GM18505 (cell line): ENCODE results near the gene HINFP.
A peak's percentile ranks its signal among the peaks of the same experiment; 100 is the strongest.

Experiments used
- ATAC-seq: cut with Tn5 transposase; IDR thresholded peaks from one replicate; pipeline ENCODE4 v1.9.1; 2021; ENCODE audit not compliant: unreplicated experiment
- POLR2A ChIP-seq: IDR thresholded peaks from 4 replicates; pipeline ENCODE4 v1.6.1; 2011; ENCODE audit warnings: borderline replicate concordance; ENCODE audit not compliant: insufficient read depth, insufficient read length; ENCODE audit errors: extremely low read depth

HINFP gene, protein sequence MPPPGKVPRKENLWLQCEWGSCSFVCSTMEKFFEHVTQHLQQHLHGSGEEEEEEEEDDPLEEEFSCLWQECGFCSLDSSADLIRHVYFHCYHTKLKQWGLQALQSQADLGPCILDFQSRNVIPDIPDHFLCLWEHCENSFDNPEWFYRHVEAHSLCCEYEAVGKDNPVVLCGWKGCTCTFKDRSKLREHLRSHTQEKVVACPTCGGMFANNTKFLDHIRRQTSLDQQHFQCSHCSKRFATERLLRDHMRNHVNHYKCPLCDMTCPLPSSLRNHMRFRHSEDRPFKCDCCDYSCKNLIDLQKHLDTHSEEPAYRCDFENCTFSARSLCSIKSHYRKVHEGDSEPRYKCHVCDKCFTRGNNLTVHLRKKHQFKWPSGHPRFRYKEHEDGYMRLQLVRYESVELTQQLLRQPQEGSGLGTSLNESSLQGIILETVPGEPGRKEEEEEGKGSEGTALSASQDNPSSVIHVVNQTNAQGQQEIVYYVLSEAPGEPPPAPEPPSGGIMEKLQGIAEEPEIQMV

DNA sequence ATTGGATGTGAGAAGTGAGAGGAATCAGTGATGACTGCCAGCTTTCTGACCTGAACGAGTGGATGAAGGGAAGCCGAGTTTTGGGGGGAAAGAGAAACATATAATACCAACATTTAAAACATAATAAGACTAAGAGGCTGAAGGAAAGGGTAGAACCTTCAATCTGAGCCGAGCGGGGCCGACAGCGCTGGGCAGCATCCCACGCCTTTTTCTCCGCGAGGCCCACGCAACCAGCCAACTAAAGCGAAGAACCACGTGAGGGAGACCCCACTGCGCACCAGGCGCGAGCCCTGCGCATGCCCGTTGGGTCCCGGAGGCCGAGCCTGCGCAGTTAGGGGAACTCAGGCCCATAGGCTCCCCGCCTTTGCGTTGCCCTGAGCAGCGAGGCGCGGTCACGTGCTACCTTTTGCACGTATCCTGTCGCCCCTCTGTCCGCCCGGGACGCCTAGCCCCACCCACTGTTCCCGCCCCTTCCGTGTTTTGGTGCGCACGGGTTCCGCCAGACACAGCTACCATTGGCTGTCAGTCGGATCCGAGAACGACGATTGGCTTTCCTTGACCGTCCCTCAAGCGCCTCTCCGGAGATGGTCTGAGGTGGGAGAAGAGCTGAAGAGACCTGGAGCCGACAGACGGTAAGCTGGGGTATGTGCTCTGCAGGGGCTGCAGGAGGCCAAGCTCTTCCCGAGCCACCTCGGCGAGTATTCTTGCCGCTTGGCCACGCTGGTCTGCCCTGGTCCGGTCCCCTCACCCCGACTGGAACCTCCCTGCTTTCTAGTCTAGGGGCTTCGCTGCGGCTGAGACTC is at the start of gene HINFP:
Gene HINFP, plus strand, starts transcription at position 573 of the 803 bp plus-strand sequence. CDS start 5,365 bp downstream, outside the sequence.
- peak; percentile 78 for TF ChIP-seq POLR2A
- peak; percentile 95 for ATAC-seq

DNA sequence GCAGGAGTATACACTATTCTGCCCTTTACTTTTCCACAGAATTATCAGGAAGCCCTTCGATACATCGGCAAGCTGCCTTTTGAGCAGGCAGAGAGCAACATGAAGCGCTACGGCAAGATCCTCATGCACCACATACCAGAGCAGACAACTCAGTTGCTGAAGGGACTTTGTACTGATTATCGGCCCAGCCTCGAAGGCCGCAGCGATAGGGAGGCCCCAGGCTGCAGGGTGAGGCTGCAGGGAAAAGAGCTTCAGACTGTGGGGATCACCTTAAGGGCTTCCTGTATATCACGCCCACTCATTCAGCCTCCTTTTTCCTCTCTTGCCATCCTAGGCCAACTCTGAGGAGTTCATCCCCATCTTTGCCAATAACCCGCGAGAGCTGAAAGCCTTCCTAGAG is 43.5 kb upstream of the HINFP start:
- TF ChIP-seq POLR2A: no peak
- no peak for ATAC-seq

DNA sequence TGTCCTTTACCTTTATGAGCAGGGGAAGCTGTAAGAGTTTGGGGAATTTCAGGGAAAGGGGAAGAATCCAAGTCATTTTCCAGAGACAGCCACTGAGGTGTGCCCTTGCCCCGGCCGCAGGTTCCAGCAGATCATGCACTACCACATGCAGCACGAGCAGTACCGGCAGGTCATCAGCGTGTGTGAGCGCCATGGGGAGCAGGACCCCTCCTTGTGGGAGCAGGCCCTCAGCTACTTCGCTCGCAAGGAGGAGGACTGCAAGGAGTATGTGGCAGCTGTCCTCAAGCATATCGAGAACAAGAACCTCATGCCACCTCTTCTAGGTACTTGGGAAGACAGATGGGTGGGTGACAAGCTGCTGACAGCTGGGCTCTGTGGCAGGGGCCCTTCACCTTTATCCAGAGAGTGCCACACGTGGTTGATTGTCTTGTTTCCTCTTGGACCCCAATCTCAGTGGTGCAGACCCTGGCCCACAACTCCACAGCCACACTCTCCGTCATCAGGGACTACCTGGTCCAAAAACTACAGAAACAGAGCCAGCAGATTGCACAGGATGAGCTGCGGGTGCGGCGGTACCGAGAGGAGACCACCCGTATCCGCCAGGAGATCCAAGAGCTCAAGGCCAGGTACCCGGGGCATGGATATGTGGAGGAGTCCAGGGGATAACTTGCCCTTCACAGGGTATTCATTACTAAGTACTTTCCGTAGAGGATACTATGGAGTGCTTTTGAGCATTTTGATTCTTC is 42.5 kb upstream of the HINFP start:
- TF ChIP-seq POLR2A: no peak
- no peak for ATAC-seq

DNA sequence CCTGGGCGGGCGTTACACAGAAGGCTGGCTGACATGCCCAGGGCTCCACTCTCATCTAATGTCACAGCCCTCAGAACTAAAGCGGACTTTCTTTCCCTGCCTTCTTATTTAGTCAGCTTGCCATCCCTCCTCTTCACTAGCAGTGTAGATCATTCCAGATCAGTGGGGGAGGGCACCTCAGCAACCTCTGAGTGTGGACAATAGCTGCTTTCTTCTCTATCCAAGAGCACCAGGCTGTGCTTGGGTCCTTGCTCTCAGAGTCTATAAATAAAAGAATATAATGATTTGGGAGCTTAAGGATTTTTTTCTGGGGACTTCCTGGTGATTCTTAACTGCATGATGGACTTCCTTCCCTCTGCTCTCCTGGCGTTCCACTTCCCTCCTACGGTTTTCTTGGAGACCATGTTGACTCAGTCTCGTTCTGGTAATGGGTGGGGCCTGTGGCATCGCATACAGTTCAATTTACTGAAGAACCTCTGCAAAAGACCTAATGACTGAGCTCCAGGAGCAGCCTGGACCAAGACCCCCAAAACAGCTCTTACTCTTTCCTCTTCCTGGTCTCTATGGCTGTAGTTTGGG is 39.6 kb upstream of the HINFP start:
- TF ChIP-seq POLR2A: no peak
- no peak for ATAC-seq

DNA sequence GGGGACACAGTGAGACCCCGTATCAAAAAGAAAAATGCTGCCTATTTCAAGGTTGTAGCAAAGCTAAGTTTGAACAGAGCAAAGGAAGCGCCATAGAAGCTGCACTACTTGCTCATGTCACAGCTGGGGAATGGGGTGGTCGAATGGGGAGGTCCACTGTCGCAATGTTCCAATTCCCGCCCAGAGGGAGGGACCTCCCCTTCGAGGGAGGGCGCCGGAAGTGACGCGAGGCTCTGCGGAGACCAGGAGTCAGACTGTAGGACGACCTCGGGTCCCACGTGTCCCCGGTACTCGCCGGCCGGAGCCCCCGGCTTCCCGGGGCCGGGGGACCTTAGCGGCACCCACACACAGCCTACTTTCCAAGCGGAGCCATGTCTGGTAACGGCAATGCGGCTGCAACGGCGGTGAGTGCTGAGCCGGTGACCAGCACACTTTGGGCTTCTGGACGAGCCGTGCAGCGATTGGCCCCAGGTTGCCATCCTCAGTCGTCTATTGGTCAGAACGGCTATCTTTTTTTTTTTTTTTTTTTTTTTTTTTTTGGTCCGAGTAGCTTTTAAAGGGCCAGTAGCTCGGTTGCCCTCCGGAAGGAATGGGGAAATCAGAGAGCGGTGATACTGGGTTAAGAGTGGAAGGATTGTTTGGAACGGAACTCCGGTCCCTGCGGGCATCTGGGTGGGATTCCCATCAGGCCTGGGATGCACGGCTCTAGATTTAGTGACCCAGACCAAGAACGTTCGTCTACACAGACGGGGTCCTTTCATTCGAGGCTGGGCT is 36.5 kb upstream of the HINFP start, which contains the start of gene HMBS:
Gene HMBS, plus strand, starts transcription at position 219 of the 774 bp plus-strand sequence. Its CDS starts 153 bp downstream, at position 372.
- peak; percentile 84 for ATAC-seq
- TF ChIP-seq POLR2A: peak; percentile 83

DNA sequence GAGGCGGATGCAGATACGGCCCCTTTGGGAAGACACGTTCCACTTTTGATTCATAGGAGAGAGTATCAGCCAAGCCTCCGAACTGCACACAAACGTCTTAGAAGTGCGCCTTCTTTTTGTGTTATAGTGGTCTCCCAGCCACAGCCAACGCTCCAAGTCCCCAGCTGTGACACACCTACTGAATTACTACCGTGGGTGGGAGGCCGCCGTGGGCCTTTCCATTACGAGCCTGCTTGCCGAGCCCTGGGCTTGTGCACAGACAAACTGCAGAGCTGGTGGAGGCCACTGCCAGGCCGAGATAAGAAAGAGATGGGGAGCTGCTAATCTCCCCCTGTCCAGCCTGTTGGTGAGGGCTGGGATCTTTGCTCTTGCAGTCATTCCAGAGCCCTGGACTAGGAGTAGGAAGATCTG is 35.9 kb upstream of the HINFP start:
- no peak for TF ChIP-seq POLR2A
- ATAC-seq: peak; percentile 18

DNA sequence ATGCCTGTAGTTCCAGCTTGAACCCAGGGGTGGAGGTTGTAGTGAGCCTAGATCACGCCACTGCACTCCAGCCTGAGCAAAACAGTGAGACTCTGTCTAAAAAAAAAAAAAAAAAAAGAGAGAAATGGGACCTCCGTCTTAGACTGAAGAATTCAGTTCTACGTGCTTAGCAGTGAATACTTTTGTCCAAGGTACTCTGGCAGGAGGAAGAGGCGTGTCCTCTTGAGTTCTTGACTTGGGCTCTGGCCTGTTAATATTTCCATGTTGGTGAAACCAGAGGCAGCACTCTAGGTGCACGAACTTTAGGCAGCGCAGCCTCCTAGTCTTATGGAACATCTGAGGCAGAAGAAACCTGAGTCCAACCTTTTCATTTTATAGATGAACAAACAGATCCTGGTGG is 34.3 kb upstream of the HINFP start:
- no peak for TF ChIP-seq POLR2A
- ATAC-seq: no peak

DNA sequence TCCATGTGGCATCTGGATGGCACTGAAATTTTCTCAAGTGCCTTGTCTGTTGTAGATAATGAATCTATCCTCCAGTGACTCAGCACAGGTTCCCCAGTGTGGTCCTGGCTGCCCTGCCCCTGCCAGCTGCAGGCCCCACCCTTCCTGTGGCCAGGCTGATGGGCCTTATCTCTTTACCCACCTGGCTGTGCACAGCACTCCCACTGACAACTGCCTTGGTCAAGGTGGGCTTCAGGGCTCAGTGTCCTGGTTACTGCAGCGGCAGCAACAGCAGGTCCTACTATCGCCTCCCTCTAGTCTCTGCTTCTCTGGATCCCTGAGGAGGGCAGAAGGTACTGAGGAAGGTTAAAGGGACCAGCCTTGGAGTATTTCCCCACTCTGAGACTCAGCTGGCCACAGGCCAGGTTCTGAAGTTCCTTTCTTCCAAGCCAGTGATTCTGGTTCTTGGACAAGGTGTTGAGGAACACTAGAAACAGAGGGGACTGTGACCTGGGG is 33.6 kb upstream of the HINFP start:
- no peak for ATAC-seq

DNA sequence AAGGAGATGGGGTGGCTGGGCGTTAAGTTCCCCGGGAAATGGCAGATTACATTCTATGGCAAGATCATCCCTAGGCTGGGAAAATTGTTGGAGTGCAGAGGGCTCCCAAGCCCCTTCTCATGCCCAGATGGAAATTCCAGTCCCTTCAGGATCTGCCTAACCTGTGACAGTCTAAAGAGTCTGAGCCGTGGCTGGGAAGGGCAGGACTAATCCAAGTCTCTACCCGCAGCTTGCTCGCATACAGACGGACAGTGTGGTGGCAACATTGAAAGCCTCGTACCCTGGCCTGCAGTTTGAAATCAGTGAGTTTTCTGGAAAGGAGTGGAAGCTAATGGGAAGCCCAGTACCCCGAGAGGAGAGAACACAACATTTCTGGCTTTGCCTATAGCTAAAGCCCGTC is 33.0 kb upstream of the HINFP start:
- no peak for TF ChIP-seq POLR2A
- no peak for ATAC-seq

More for the DNA sequence above, 33.6 kb upstream of the HINFP start:
- no peak for TF ChIP-seq POLR2A

DNA sequence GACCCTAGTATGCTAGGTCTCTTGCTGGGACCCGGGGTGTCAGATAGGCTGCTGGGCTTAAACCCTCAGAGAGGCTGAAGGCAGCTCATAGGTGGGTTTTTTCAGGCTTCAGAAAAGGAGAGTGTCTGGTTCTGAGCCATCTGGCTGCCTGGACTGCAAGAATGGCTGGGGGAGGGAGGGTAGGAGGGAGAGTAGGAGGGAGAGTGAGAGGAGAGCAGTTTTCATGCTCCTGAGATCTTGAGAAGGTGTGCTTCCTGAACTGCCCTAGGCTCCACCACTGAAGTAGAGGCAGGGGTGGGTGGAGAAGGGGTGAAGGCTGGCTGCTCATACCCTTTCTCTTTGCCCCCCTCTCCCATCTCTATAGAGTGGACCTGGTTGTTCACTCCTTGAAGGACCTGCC is 32.1 kb upstream of the HINFP start:
- ATAC-seq: no peak
- TF ChIP-seq POLR2A: no peak

DNA sequence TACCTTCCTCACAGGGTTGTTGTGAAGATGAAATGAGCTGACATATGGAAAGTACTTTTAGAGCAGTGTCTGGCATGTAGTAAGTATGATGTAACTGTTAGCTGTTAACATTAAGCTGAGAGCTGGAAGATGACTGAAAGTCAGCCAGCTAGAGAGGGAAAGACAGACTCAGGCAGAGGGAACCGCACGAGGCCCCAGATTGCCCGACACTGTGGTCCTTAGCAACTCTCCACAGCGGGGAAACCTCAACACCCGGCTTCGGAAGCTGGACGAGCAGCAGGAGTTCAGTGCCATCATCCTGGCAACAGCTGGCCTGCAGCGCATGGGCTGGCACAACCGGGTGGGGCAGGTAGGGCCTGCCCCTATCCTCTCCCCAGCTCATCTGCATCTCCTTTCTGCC is 30.2 kb upstream of the HINFP start:
- no peak for TF ChIP-seq POLR2A
- no peak for ATAC-seq
